Mesenteric fat pad (tissue), 1 donor: ENCODE measurements around the gene WLS. TPM values are rescaled to one million over a fixed set of nuclear protein-coding genes. Genes with fewer than 3 reads are reported as not detected.

ENCODE experiments used
- DNase-seq: peaks from one replicate; pipeline ENCODE4 v3.0.0-alpha.2; 2020; ENCODE audit warnings: low spot score
- total RNA-seq: library from RNA; stranded (reverse); fragmentation: NEBNext Ultra II Directional; extraction: Animal tissue kit (Norgen Biotek cat#: 25700); gene quantifications from one replicate; pipeline ENCODE4 v1.2.1, GENCODE V29; 2021
- donor health status: DM: yes; HTN: yes; CAD: no.

WLS gene
- total RNA-seq, 1 donor from 2014 or later, result 43.0 TPM

- DNase-seq, result no peak
Observed at GRCh38 chr1:68142036-68142435, 90.3 kb downstream of the WLS start.

DNA sequence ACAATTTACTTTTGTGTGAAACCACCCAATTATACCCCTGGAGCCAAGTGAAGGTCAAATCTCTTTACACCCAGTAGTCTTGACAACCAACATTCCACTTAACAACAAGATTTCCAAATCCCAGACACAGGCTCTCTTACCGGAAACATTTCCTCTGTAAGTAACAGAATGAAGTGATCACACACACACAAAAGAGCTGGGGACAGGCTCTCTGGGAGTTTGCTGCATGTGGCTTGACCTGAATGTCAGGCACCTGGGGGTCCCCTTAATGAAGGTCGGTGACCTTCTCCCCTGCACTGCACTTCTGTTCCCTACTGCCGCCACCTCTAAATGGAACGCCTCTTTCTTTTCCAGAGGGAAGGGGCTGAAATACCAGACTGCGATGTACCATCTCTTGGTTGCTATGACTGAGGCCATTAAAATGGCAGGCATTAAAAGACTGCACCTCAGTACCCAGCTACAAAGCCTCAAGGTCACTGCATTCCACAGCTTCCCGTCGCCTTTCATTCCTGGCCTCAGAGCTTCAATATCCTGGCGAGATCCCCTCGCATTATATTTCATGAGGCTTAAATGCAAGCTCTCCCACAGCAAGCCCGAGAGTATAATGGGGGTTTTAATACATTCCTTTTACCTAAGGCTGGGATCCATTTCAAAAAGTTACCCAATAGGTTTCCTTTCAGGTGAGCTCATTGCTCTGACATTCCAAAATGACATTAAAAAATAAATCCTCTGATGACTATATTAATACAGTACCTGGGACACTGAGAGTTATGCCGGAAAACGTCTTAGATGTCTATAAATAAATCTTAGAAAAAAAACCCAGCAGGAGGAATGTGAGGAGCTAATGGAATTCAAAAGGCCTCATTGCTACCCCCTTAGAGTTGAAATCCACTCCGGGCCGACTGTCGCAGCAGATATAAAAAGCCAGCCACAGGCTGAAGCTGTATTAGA, 91.0 kb downstream of the WLS start:
- DNase-seq, result no peak

DNA sequence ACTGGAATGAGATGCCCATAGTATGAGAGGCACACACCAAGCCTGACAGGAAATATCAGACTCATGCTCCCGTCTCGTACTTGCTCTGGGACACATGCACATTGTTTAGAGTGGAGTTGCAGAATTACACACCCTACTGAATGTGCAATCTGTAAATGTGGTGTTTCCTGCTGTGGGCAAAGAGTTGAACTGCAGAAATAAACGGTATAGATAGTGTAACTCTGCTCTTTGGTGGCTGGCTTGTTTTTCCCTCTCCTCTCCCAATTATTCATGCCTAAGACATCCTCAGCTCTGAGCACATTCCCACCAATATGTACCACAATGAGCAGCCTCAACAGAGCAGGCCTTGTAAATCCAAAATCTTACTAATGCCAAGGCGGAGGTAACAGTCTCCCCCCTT, 91.8 kb downstream of the WLS start:
- no peak for DNase-seq

DNA sequence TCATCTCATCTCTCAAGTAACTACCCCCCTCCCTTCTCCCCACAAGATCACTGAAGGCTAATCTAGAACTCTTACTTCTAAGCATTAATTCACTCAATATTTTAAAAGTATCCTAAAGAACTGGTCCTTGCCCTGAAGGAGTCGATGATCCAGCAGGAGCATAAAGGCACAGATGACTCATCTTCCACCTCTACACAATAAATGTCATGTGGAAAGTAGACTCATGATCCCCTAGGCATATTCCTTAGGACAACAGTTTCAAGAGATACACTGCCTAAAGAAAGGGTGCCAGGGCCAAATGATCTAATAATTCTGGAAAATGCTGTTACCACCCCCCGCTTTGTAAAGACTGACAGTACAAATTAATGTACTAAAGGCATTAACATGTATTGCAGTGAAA, 96.1 kb downstream of the WLS start:
- no peak for DNase-seq

GRCh38 chr1:68132426-68133130, 99.7 kb downstream of the WLS start:
- DNase-seq, result no peak

GRCh38 chr1:68131261-68131660, 101.1 kb downstream of the WLS start:
- DNase-seq, result no peak

- no peak for DNase-seq
Observed at GRCh38 chr1:68129536-68130250, 102.6 kb downstream of the WLS start.

GRCh38 chr1:68128820-68129219, 103.5 kb downstream of the WLS start:
- no peak for DNase-seq

DNA sequence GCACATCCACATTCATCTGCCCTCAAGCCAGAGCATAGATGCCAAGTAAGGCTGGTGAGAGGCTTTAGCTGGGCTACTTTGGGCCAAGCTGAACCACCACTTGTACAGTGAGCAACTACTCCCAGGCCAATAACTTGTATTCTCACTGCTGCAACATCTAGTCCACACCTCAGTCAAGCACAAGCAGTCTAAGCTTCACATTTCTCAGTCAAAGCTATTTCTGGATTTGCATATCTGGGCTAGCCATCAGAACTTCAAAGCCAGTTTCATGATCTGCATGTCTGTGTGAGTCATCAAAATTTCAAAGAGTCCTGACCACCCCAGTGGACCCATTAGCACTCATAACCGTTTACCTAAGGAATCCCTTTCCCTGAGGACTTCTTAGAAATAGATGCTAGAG, 104.2 kb downstream of the WLS start:
- no peak for DNase-seq

DNA sequence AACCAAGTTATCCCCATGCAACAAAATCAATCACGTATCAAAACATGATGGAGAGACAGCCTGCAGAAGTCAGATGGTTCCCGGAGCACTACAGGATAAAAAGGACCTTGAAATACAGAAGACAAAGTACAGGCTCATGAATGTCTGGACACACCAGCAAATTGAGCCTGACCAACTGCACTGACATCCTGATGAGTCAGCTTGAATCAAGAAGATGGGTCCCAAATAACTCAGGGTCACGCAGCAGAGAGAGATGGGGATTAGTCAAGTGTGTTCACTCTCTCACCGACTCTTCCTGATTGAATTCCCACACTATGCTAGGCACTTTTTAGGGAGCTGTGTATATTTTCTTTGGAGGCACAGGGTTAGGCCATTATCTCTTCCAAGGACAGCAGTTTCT, 110.8 kb downstream of the WLS start:
- no peak for DNase-seq

- no peak for DNase-seq
Observed at GRCh38 chr1:68120136-68120791, 112.1 kb downstream of the WLS start.

DNA sequence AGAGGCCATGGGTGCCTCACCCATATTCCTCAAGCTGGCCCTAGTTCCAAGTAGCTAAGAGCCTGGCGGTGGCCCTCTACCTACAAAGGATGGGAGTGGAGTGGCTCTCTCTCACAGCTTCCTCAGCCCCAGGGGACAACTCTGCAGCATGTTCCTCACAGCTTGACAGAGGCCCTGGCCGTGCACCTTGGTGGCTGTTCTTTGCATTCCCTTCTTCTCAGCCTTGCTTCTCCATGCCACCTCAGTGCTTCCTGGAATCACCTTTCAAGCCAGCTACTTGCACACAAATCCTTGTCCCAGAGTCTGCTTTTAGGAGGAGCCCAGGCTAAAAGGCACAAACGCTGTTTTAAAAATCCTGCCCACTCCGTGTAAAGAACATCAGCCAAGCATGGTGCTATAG, 112.9 kb downstream of the WLS start:
- no peak for DNase-seq

- DNase-seq, result no peak
Observed at GRCh38 chr1:68117416-68117815, 114.9 kb downstream of the WLS start.

- no peak for DNase-seq
Observed at GRCh38 chr1:68116643-68117235, 115.6 kb downstream of the WLS start.

DNA sequence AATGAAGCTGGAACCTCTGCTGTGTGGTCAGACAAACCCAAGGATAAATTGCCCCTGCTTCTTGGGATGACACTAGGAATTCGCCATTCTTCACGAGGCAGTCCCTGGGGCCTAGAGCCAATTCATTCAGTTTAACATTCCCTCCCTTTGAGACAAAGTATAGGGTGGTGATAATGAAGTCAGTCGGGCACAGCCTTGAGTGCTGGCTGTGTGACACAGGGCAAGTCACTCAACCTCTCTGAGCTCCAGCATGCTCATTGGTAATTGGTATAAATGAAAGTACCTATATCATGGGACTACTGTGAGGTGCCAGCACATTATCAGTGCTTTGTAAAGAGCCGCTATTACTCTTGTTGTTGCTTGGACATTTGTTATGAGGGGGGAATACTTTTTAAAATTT, 117.0 kb downstream of the WLS start:
- DNase-seq, result no peak

GRCh38 chr1:68113966-68114365, 118.4 kb downstream of the WLS start:
- no peak for DNase-seq

GRCh38 chr1:68112835-68113243, 119.5 kb downstream of the WLS start:
- DNase-seq, result no peak

- DNase-seq, result no peak
Observed at GRCh38 chr1:68111519-68112436, 120.5 kb downstream of the WLS start.

- DNase-seq, result no peak
Observed at GRCh38 chr1:68107771-68108170, 124.6 kb downstream of the WLS start.
